SK-N-SH (cell line): Measurements from ENCODE around the gene CACNA1A. TPM values are rescaled to one million over a fixed set of nuclear protein-coding genes. Genes with fewer than 3 reads are reported as not detected.

Experiments
- CTCF ChIA-PET: fragments of 300-600, 350-600 bp; formaldehyde crosslinking; extraction: SDS; loops from one replicate; lab custom pipeline; 2021; lab: Yijun Ruan, JAX
- POLR2A ChIA-PET: fragments of 350-600 bp; sonication (Branson Sonifier 250); formaldehyde crosslinking; extraction: SDS; loops from one replicate; lab custom pipeline; 2020; ENCODE audit warnings: antibody characterized with exemption, inconsistent platforms; lab: Yijun Ruan, JAX
- DNase-seq: peaks from one replicate; pipeline ENCODE4 v3.0.0; 2012
- H2AFZ ChIP-seq: fragments of 200-600 bp; sonication (generic); 2 replicates; pipeline ENCODE4 v1.8.1; 2016; ENCODE audit warnings: antibody characterized with exemption, mild to moderate bottlenecking, low read depth
- H3F3A ChIP-seq: fragments of 200-600 bp; sonication (generic); replicated peaks from 2 replicates; pipeline ENCODE3; 2016; ENCODE audit warnings: antibody characterized with exemption, mild to moderate bottlenecking; ENCODE audit not compliant: insufficient read depth
- H3K27ac ChIP-seq, 2 experiments: fragments of 200-500 bp in 1 of 2; fragments of 200-600 bp in 1 of 2; sonication (Bioruptor generic) in 1 of 2; sonication (generic), shearing (Covaris generic) in 1 of 2; 2 replicates each; pipeline versions ENCODE4 v1.5.1 to v1.6.1; 2014 to 2016; ENCODE audit warnings: low read depth in 2 of 2, inconsistent platforms in 1 of 2, low read length in 1 of 2, mild to moderate bottlenecking in 1 of 2, mixed read lengths in 1 of 2
- H3K27me3 ChIP-seq: fragments of 200-600 bp; sonication (generic), shearing (Covaris generic); 2 replicates; pipeline ENCODE4 v1.6.1; 2016; ENCODE audit warnings: mixed run types; ENCODE audit not compliant: insufficient read depth
- H3K36me3 ChIP-seq, 2 experiments: fragments of 200-500 bp in 1 of 2; fragments of 200-600 bp in 1 of 2; sonication (Bioruptor generic) in 1 of 2; sonication (generic) in 1 of 2; replicated peaks in 1 of 2; 2 replicates each; pipeline versions ENCODE3 to v1.5.1; 2014 to 2016; ENCODE audit warnings: low read length in 1 of 2, mild to moderate bottlenecking in 1 of 2; ENCODE audit not compliant: insufficient read depth in 2 of 2, control insufficient read depth in 1 of 2
- H3K4me1 ChIP-seq, 2 experiments: fragments of 200-500 bp in 1 of 2; fragments of 200-600 bp in 1 of 2; sonication (Bioruptor generic) in 1 of 2; sonication (generic), shearing (Covaris generic) in 1 of 2; 2 replicates each; pipeline versions ENCODE4 v1.5.1 to v1.6.1; 2014 to 2016; ENCODE audit warnings: low read depth in 1 of 2, low read length in 1 of 2, mixed run types in 1 of 2; ENCODE audit not compliant: insufficient read depth in 2 of 2, control insufficient read depth in 1 of 2
- H3K4me2 ChIP-seq: fragments of 200-600 bp; sonication (generic), shearing (Covaris generic); 2 replicates; pipeline ENCODE4 v1.6.1; 2017; ENCODE audit warnings: mixed run types
- H3K4me3 ChIP-seq, 2 experiments: fragments of 200-500 bp in 1 of 2; fragments of 200-600 bp in 1 of 2; sonication (Bioruptor generic) in 1 of 2; sonication (generic), shearing (Covaris generic) in 1 of 2; 2 replicates each; pipeline versions ENCODE4 v1.5.1 to v1.8.1; 2014 to 2016; ENCODE audit warnings: low read depth in 2 of 2, inconsistent platforms in 1 of 2, low read length in 1 of 2, mild to moderate bottlenecking in 1 of 2, mixed read lengths in 1 of 2, moderate library complexity in 1 of 2
- H3K79me2 ChIP-seq: fragments of 200-600 bp; sonication (generic); 2 replicates; pipeline ENCODE4 v1.8.1; 2017; ENCODE audit warnings: mild to moderate bottlenecking; ENCODE audit not compliant: insufficient read depth
- H3K9ac ChIP-seq: fragments of 200-600 bp; sonication (generic); 2 replicates; pipeline ENCODE4 v1.6.1; 2017; ENCODE audit warnings: mixed run types
- H3K9me2 ChIP-seq: fragments of 200-600 bp; sonication (generic); 2 replicates; pipeline ENCODE4 v1.6.1; 2017; ENCODE audit warnings: mixed run types
- H3K9me3 ChIP-seq: fragments of 200-600 bp; sonication (generic); 2 replicates; pipeline ENCODE4 v1.6.1; 2017; ENCODE audit warnings: mixed run types, mild to moderate bottlenecking, moderate library complexity
- H4K20me1 ChIP-seq: fragments of 200-600 bp; sonication (generic); 2 replicates; pipeline ENCODE4 v1.6.1; 2017; ENCODE audit warnings: mild to moderate bottlenecking, mixed run types; ENCODE audit not compliant: insufficient read depth
- CHD2 ChIP-seq: fragments of 150-350 bp; IDR thresholded peaks from 2 replicates; pipeline ENCODE4 v1.6.1; 2018; ENCODE audit warnings: low read length; ENCODE audit not compliant: partially characterized antibody
- CTCF ChIP-seq: fragments of 200-600 bp; sonication (generic); IDR thresholded peaks from 2 replicates; pipeline ENCODE4 v1.6.1; 2017; ENCODE audit warnings: antibody characterized with exemption, mild to moderate bottlenecking, moderate library complexity
- ELF1 ChIP-seq: IDR thresholded peaks from 2 replicates; pipeline ENCODE4 v1.4.0; 2012
- EP300 ChIP-seq, 2 experiments: IDR thresholded peaks; 2 replicates each; pipeline versions ENCODE4 v1.4.0 to v1.6.1; 2012; ENCODE audit warnings: borderline replicate concordance in 1 of 2, low read depth in 1 of 2, low read length in 1 of 2
- FOSL2 ChIP-seq: IDR thresholded peaks from 2 replicates; pipeline ENCODE4 v1.4.0; 2012; ENCODE audit warnings: low read depth, mild to moderate bottlenecking, moderate library complexity, borderline replicate concordance
- FOXM1 ChIP-seq: IDR thresholded peaks from 2 replicates; pipeline ENCODE4 v1.4.0; 2012; ENCODE audit warnings: low read depth, mild to moderate bottlenecking
- GABPA ChIP-seq: IDR thresholded peaks from 2 replicates; pipeline ENCODE4 v1.4.0; 2012; ENCODE audit warnings: low read depth, mild to moderate bottlenecking
- MAX ChIP-seq: IDR thresholded peaks from 2 replicates; pipeline ENCODE4 v1.4.0; 2012; ENCODE audit warnings: low read depth
- MEF2A ChIP-seq: IDR thresholded peaks from 2 replicates; pipeline ENCODE4 v1.4.0; 2012; ENCODE audit warnings: low read depth, borderline replicate concordance
- MXI1 ChIP-seq: IDR thresholded peaks from 2 replicates; pipeline ENCODE4 v1.6.1; 2012; ENCODE audit warnings: mild to moderate bottlenecking, low read depth, low read length, improper control_type of control experiment
- PBX3 ChIP-seq: IDR thresholded peaks from 2 replicates; pipeline ENCODE4; 2012
- RAD21 ChIP-seq: IDR thresholded peaks from 2 replicates; pipeline ENCODE4 v1.6.1; 2012; ENCODE audit warnings: mild to moderate bottlenecking, low read length
- RCOR1 ChIP-seq: fragments of 150-350 bp; IDR thresholded peaks from 2 replicates; pipeline ENCODE4 v1.6.1; 2017; ENCODE audit warnings: antibody characterized with exemption, low read length
- REST ChIP-seq: IDR thresholded peaks from 2 replicates; pipeline ENCODE4 v1.6.1; 2012; ENCODE audit warnings: mild to moderate bottlenecking, low read depth, low read length, moderate library complexity
- RXRA ChIP-seq: IDR thresholded peaks from 2 replicates; pipeline ENCODE4 v1.4.0; 2012; ENCODE audit warnings: low read depth, mild to moderate bottlenecking, borderline replicate concordance
- SIN3A ChIP-seq: IDR thresholded peaks from 2 replicates; pipeline ENCODE4 v1.6.1; 2012; ENCODE audit warnings: low read depth, mild to moderate bottlenecking, low read length, moderate library complexity, borderline replicate concordance
- SMC3 ChIP-seq: IDR thresholded peaks from 2 replicates; pipeline ENCODE4 v1.6.1; 2012; ENCODE audit warnings: low read depth, low read length, improper control_type of control experiment
- TEAD4 ChIP-seq: IDR thresholded peaks from 2 replicates; pipeline ENCODE4 v1.4.0; 2012; ENCODE audit warnings: mild to moderate bottlenecking, borderline replicate concordance; ENCODE audit not compliant: insufficient read depth
- USF1 ChIP-seq: IDR thresholded peaks from 2 replicates; pipeline ENCODE4 v1.4.0; 2012; ENCODE audit warnings: low read depth, borderline replicate concordance
- YY1 ChIP-seq: IDR thresholded peaks from 2 replicates; pipeline ENCODE4 v1.4.0; 2012; ENCODE audit warnings: low read depth, mild to moderate bottlenecking
- WGBS: methylation state at CpG from one replicate; pipeline ENCODE4 v1.1.6; 2017; ENCODE audit warnings: low lambda C conversion rate; 5-methylcytosine and 5-hydroxymethylcytosine counted together
- polyA plus RNA-seq, 3 experiments: library from polyadenylated mRNA; depleted of rRNA; stranded (reverse); fragments of >200 nt; gene quantifications; 2 replicates each; pipeline ENCODE4 v1.2.3, GENCODE V29; 2012

CACNA1A gene
- polyA plus RNA-seq, 1 of the 3 experiments (the other 2 are of a cell fraction): 1.3 TPM

- H3F3A ChIP-seq: no peaks in the 10 kb centered on the region
- H3K27ac ChIP-seq: no peak overlapping the region
- TF ChIP-seq ELF1: no peak
- peak; percentile 59 for TF ChIP-seq GABPA
- TF ChIP-seq PBX3: no peak
- TF ChIP-seq MXI1: no peak
- TF ChIP-seq MAX: 0 out of 2 replicates have a peak, but pooled peaks have one; percentile 29
- no peak for TF ChIP-seq USF1
- no peak for TF ChIP-seq MEF2A
- no peak for TF ChIP-seq FOXM1
- no peak for TF ChIP-seq RCOR1
- no peak for TF ChIP-seq SIN3A
- H3K4me3 ChIP-seq: no peak overlapping the region
- CTCF ChIA-PET: interaction anchor here (1.0 kb wide), 1 partner anchor 48 kb away, joined by 3 read pairs; no protein-coding TSS in a partner anchor
- no peaks in the 10 kb centered on the region for H3K4me1 ChIP-seq
- POLR2A ChIA-PET: no interaction called here
- 4% methylated on average over 7 of the region's 7 CpGs for WGBS
- H3K4me2 ChIP-seq: no peak overlapping the region
- H3K36me3 ChIP-seq: no peaks in the 10 kb centered on the region
- H3K9me3 ChIP-seq: no peaks in the 10 kb centered on the region
- peaks cover 38% of the 10 kb centered on the region; the same call in 1 of the 2 replicates for H3K27me3 ChIP-seq
- no peaks in the 10 kb centered on the region for H3K9me2 ChIP-seq
- no peaks in the 10 kb centered on the region for H3K79me2 ChIP-seq
- H4K20me1 ChIP-seq: no peaks in the 10 kb centered on the region
- no peak overlapping the region for H2AFZ ChIP-seq
- DNase-seq: no peak
- H3K9ac ChIP-seq: no peak overlapping the region
Measured at GRCh38 chr19:13334801-13335481, 171.3 kb downstream of the CACNA1A start.

- Histone ChIP-seq H3K79me2 (no peaks in the 10 kb centered on the region), H3K4me3 (no peak overlapping the region), H3K4me2 (no peak overlapping the region), H3F3A (no peaks in the 10 kb centered on the region), H3K36me3 (no peaks in the 10 kb centered on the region), H3K9ac (no peak overlapping the region), H3K9me2 (no peaks in the 10 kb centered on the region), H3K9me3 (no peaks in the 10 kb centered on the region), H3K27ac (no peak overlapping the region), H3K4me1 (no peaks in the 10 kb centered on the region), H4K20me1 (no peaks in the 10 kb centered on the region), H2AFZ (no peak overlapping the region), H3K27me3 (peaks cover 52% of the 10 kb centered on the region; the same call in 1 of the 2 replicates)
- ChIA-PET POLR2A (no interaction called here), CTCF (no interaction called here)
- no peak for TF ChIP-seq RAD21
- no peak for TF ChIP-seq TEAD4
- TF ChIP-seq RXRA: no peak
- no peak for TF ChIP-seq CHD2
- no peak for TF ChIP-seq CTCF
- no peak for TF ChIP-seq EP300 (IDR thresholded peaks at IDR 0.05; ENCODE audit: borderline replicate concordance in 1 of 2, low read depth in 1 of 2, low read length in 1 of 2)
- TF ChIP-seq FOSL2: no peak
- TF ChIP-seq SIN3A: no peak
- TF ChIP-seq YY1: no peak
- no peak for TF ChIP-seq REST
- TF ChIP-seq MEF2A: no peak
- TF ChIP-seq MAX: no peak
- no peak for TF ChIP-seq SMC3
- no peak for TF ChIP-seq ELF1
- no peak for DNase-seq
- WGBS: 10% methylated on average over 6 of the region's 6 CpGs
Measured at GRCh38 chr19:13330285-13330684, 176.0 kb downstream of the CACNA1A start.
